ENCODE measurements around the gene MED27.

Gene MED27

DNA sequence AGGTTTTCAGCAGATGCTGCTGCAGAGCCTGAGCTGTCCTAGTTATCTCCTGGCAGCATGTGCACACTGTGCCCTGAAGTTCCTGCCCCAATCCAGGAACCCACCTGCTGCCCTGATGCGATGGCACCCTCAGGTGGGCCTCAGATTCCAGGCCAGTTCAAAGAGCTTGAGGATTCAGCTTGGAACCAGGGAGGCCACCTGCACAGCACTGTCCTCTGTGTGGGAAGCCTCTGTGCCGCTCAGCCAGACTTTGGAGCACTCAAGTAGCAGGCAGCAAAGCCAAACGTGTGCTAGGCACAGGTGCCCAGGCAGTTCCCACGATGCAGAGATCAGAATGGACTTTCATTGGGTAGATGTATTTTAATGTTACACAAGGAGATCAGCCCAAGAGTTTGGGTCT lies 207.0 kb downstream of the MED27 start:
- Histone ChIP-seq H3K4me1 (no peaks in the 10 kb centered on the region), H3K27ac (no peak overlapping the region), H3K27me3 (no peaks in the 10 kb centered on the region), H3K4me3 (no peak overlapping the region), H3K36me3 (peaks cover 3 to 27% (median 14%) of the 10 kb centered on the region in 3 donors), H3K9me3 (no peaks in the 10 kb centered on the region)
- peak in 1 of 2 donors; percentile 48 for DNase-seq
- TF ChIP-seq CTCF (IDR thresholded peaks at IDR 0.05): no peak
- intact Hi-C loops (cut with DNase I; ENCODE audit: low total_unique reads): no loop called here

- Histone ChIP-seq H3K27ac (no peak overlapping the region), H3K27me3 (no peaks in the 10 kb centered on the region), H3K4me3 (no peak overlapping the region), H3K36me3 (peaks cover 3 to 34% (median 9%) of the 10 kb centered on the region in 3 donors), H3K4me1 (no peaks in the 10 kb centered on the region), H3K9me3 (no peaks in the 10 kb centered on the region)
- intact Hi-C loops (cut with DNase I; ENCODE audit: low total_unique reads): no loop called here
- no peak for TF ChIP-seq CTCF (IDR thresholded peaks at IDR 0.05)
- DNase-seq: no peak
Measured at GRCh38 chr9:131872006-131872405, 207.7 kb downstream of the MED27 start.

- Histone ChIP-seq H3K4me1 (no peaks in the 10 kb centered on the region), H3K27me3 (no peaks in the 10 kb centered on the region), H3K36me3 (peaks cover 3 to 29% (median 9%) of the 10 kb centered on the region in 3 donors), H3K27ac (no peak overlapping the region), H3K9me3 (no peaks in the 10 kb centered on the region), H3K4me3 (no peak overlapping the region)
- DNase-seq: no peak
- no peak for TF ChIP-seq CTCF (IDR thresholded peaks at IDR 0.05)
- intact Hi-C loops (cut with DNase I; ENCODE audit: low total_unique reads): no loop called here
Measured at GRCh38 chr9:131870156-131870555, 209.5 kb downstream of the MED27 start.

DNA sequence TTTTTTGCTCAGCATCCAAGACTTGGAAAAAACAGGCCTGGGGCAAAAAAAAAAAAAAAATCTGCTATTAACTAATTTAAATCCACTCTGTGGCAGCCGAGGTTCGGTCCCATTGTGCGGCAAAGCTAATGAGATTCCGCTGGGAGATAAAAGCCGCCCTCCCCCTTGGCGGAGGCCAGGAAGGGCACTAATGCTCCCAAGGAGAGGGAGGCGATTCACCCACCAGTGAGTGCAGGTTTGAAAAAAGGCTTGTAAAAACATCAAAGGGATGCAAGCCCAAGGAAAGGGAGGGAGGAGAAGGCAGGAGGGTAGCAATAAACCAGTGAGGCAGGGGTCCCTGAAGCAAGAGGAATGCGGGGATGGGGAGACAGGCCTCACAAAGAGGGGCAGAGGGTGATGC lies 210.3 kb downstream of the MED27 start:
- intact Hi-C loops (cut with DNase I; ENCODE audit: low total_unique reads): no loop called here
- no peak overlapping the region for H3K27ac ChIP-seq
- TF ChIP-seq CTCF (IDR thresholded peaks at IDR 0.05): no peak
- no peak for DNase-seq
- H3K4me3 ChIP-seq: no peak overlapping the region
- H3K27me3 ChIP-seq: no peaks in the 10 kb centered on the region
- peaks cover 3 to 25% (median 9%) of the 10 kb centered on the region in 3 donors for H3K36me3 ChIP-seq
- H3K4me1 ChIP-seq: no peaks in the 10 kb centered on the region
- H3K9me3 ChIP-seq: no peaks in the 10 kb centered on the region

DNA sequence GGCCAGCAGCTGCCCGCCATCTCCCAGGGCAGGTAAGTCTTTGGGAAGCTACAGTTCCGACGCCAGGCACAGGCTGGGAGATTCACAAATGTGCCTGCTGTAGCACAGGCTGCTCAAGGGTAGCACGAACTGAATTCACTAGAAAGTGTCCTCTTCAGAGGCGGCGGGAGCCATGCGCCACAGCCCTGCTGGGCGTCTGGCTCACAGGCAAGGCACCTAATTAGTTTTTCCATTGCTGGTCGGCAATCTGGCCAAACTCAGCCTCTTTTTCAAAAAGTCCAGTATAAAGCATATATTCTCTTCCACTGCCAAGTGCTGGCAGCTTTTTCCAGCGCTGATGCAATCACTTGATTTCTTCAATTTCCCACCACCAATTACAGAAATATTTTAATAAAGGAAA lies 210.9 kb downstream of the MED27 start:
- DNase-seq: no peak
- Histone ChIP-seq H3K9me3 (no peaks in the 10 kb centered on the region), H3K4me1 (no peaks in the 10 kb centered on the region), H3K36me3 (peaks cover under 1 to 19% (median 9%) of the 10 kb centered on the region in 3 donors), H3K27me3 (no peaks in the 10 kb centered on the region), H3K4me3 (no peak overlapping the region), H3K27ac (no peak overlapping the region)
- intact Hi-C loops (cut with DNase I; ENCODE audit: low total_unique reads): no loop called here
- TF ChIP-seq CTCF (IDR thresholded peaks at IDR 0.05): no peak

DNA sequence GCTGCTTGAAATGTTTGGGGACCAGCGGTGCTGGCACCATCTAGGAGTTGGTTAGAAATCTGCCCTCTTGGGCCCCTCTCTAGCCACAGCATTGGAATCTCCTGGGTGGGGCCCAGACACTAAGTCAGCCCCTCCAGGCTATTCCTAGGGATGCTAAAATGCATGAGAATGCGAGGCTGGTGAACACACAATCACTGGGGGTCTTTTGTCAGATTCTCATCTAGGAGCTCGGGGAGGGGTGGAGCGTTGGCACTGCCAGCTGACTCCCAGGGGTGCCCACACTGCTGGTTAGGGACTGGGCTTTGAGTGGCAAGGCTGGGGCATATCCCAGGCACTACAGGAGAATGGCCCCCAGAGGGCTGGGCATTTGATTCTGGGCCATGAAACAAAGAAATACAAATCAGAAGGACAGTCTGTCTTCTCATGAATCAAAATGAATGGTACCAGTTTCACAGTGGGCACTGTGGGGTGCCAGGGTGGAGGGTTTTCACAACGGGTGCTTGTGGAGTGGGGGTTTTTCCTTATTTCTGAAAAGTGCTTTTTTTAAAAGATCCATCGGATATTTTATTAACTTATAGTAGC lies 212.0 kb downstream of the MED27 start:
- Histone ChIP-seq H3K9me3 (no peaks in the 10 kb centered on the region), H3K27me3 (no peaks in the 10 kb centered on the region), H3K36me3 (peaks cover 2 to 25% (median 7%) of the 10 kb centered on the region in 3 donors), H3K4me1 (no peaks in the 10 kb centered on the region), H3K4me3 (no peak overlapping the region), H3K27ac (no peak overlapping the region)
- DNase-seq: no peak
- intact Hi-C loops (cut with DNase I; ENCODE audit: low total_unique reads): no loop called here
- TF ChIP-seq CTCF (IDR thresholded peaks at IDR 0.05): no peak

All from tibial artery (tissue), 4 donors.